ENCODE measurements around the gene APOA4. TPM values are rescaled to one million over a fixed set of nuclear protein-coding genes. Genes with fewer than 3 reads are reported as not detected.

APOA4 gene
- total RNA-seq, 4 donors from 2014 or later = not detected

DNA sequence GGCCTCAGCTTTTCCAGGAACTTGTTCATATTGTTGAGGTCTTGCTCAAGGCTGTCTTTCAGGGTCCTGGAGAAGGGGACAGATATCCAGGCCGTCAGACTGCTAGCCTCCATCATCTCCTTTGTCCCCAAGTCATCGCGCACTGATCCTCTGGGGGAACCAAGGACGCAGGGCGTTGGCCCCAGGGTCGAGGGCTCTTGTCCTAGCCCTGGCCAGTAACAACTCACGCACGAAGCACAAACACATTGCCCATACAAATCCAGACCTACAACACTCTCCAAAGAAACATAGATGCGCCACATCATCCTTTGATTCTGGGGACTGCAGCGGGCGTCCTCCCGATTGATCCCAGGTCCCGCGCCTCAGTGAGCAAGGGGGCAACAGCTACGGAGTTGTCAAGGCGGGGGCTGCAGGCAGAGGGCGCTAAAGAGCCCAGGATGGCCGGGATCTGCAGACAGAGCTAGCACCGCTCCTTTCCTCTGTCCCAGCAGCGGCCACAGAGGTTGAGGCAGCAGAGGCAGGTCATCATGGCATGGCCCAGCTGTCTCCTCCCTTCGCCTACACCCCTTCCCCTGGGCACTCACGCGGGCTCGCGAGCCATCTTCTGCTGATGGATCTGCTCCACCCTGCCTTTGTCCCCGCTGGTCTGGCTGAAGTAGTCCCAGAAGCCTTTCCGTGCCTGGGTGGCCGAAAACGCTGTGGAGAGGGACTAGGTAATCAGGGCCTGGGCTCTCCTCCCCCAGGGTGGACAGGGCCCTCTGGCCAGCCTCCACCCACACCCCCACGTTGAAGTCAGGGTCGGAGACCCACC is 31.9 kb downstream of the APOA4 start:
- Histone ChIP-seq H3K36me3 (peaks cover 0 to 6% (median 1%) of the 10 kb centered on the region in 3 donors), H3K27me3 (no peaks in the 10 kb centered on the region), H3K9me3 (no peaks in the 10 kb centered on the region), H3K4me3 (peak overlapping the region in 1 of 4 donors; percentile 18), H3K4me1 (peaks cover 0 to 28% (median 15%) of the 10 kb centered on the region in 4 donors), H3K27ac (no peak overlapping the region)
- no peak for TF ChIP-seq EP300 (IDR thresholded peaks at IDR 0.05)
- TF ChIP-seq, protein P1, sequence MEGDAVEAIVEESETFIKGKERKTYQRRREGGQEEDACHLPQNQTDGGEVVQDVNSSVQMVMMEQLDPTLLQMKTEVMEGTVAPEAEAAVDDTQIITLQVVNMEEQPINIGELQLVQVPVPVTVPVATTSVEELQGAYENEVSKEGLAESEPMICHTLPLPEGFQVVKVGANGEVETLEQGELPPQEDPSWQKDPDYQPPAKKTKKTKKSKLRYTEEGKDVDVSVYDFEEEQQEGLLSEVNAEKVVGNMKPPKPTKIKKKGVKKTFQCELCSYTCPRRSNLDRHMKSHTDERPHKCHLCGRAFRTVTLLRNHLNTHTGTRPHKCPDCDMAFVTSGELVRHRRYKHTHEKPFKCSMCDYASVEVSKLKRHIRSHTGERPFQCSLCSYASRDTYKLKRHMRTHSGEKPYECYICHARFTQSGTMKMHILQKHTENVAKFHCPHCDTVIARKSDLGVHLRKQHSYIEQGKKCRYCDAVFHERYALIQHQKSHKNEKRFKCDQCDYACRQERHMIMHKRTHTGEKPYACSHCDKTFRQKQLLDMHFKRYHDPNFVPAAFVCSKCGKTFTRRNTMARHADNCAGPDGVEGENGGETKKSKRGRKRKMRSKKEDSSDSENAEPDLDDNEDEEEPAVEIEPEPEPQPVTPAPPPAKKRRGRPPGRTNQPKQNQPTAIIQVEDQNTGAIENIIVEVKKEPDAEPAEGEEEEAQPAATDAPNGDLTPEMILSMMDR (IDR thresholded peaks at IDR 0.05) = peak; percentile 78 to 93 (median 88)
- DNase-seq (ENCODE audit: low spot score in 2 of 2) = peak; percentile 56 to 72
- WGBS, 2 donors = 25 to 26% methylated on average over 27 to 31 of the region's 31 CpGs

DNA sequence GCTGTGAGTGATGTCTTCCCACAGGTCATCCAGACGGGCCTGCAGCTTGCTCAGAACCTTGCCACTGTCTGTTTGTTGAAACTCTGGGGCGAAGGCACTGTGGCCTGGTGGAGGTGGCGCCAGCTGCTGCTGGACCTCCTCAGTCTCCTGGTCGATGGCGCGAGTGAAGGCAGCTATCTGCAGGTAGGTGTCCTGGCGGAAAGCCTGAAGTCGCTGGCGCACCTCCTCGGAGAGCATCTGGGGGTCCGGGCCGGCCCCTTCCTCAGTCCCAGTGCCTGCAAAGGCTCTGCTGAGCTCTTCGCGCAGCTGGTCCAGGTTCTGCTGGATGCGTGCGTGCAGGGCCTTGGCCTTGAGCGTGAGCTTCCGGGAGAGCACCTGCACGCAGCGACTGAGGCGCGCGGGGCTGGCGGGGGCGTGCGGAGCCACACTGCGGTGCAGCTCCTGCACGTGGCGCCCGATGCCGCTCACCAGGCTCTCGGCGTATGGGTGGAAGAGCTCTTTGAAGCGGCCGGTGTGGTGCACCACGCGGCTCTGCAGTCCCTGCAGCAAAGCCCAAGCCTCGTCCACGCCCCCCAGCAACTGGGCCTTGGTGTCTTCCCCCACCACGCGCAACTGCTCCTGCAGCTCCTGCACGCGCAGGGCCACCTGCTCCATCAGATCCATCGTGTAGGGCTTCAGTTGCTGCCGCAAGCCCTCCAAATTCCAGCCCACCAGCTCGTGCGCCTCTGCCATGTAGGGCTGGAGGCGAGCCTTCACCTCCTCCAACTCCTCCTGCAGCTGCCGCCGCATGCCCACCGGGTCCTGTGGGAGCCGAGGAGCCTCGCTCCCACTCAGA is 32.7 kb downstream of the APOA4 start:
- no peak for DNase-seq (ENCODE audit: low spot score in 2 of 2)
- peaks cover 0 to 32% (median 16%) of the 10 kb centered on the region in 4 donors for H3K4me1 ChIP-seq
- 82 to 91% methylated on average over 35 to 46 of the region's 53 CpGs for WGBS, 2 donors
- TF ChIP-seq POLR2A (IDR thresholded peaks at IDR 0.05) (no peak), EP300 (IDR thresholded peaks at IDR 0.05) (no peak)
- TF ChIP-seq, protein P1 (IDR thresholded peaks at IDR 0.05) = no peak
- H3K27ac ChIP-seq = no peak overlapping the region
- H3K9me3 ChIP-seq = no peaks in the 10 kb centered on the region
- peaks cover 2 to 14% (median 4%) of the 10 kb centered on the region in 3 donors for H3K36me3 ChIP-seq
- H3K27me3 ChIP-seq = no peaks in the 10 kb centered on the region
- H3K4me3 ChIP-seq = no peak overlapping the region

DNA sequence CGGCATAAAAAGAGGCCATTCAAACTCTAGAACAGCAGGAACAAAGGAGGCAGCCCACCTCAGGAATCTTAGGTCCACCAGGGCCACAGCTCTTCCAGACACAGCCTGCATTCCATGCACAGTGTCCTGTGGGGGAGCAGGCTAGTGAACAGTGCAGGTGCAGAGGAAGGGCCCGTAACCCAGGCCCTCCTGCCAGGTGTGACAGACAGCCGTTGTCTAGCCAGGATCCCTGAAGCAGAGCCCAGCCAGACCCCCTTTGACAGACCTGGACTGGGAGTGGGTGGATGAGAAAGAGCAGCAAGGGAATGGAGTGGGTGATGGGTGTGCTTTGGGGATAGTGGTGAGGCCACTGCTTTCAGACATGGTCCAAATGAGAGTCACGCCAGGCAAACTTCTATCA is 34.1 kb downstream of the APOA4 start:
- H3K27ac ChIP-seq = no peak overlapping the region
- H3K36me3 ChIP-seq = peaks cover 5 to 28% (median 15%) of the 10 kb centered on the region in 3 donors
- WGBS, 2 donors = 81 to 94% methylated on average over 4 of the region's 4 CpGs
- H3K9me3 ChIP-seq = no peaks in the 10 kb centered on the region
- DNase-seq (ENCODE audit: low spot score in 2 of 2) = no peak
- peaks cover 0 to 32% (median 16%) of the 10 kb centered on the region in 4 donors for H3K4me1 ChIP-seq
- TF ChIP-seq POLR2A (IDR thresholded peaks at IDR 0.05) (no peak), EP300 (IDR thresholded peaks at IDR 0.05) (no peak)
- TF ChIP-seq, protein P1 (IDR thresholded peaks at IDR 0.05) = no peak
- no peak overlapping the region for H3K4me3 ChIP-seq
- H3K27me3 ChIP-seq = no peaks in the 10 kb centered on the region

GRCh38 chr11:116788534-116788933 is 34.6 kb downstream of the APOA4 start:
- H3K36me3 ChIP-seq = peaks cover 5 to 32% (median 16%) of the 10 kb centered on the region in 3 donors
- no peaks in the 10 kb centered on the region for H3K27me3 ChIP-seq
- H3K27ac ChIP-seq = peak overlapping the region in 3 of 4 donors; percentile 75 to 91 (median 90)
- no peak for TF ChIP-seq EP300 (IDR thresholded peaks at IDR 0.05)
- TF ChIP-seq POLR2A (IDR thresholded peaks at IDR 0.05) = no peak
- TF ChIP-seq, protein P1 (IDR thresholded peaks at IDR 0.05) = no peak
- H3K4me3 ChIP-seq = peak overlapping the region; percentile 67 to 99 (median 92)
- peaks cover 0 to 32% (median 16%) of the 10 kb centered on the region in 4 donors for H3K4me1 ChIP-seq
- WGBS, 2 donors = 52 to 53% methylated on average over 4 of the region's 4 CpGs
- H3K9me3 ChIP-seq = no peaks in the 10 kb centered on the region
- no peak for DNase-seq (ENCODE audit: low spot score in 2 of 2)

Data from tibial nerve (tissue), 4 donors.